Activated T-helper 17 cell treated with anti-CD3 and anti-CD28 coated beads, Interleukin-2, amount 50 U/mL, for 72 hours (primary cell): ENCODE measurements around the gene FRMD8. TPM values are rescaled to one million over a fixed set of nuclear protein-coding genes. Genes with fewer than 3 reads are reported as not detected.
A peak's percentile ranks its signal among the peaks of the same experiment; 100 is the strongest.

ENCODE experiments used
- ATAC-seq: fragments of 150-1000 bp; cut with Tn5 transposase; replicated peaks from 2 replicates; pipeline ENCODE4 v1.10.0; 2021; ENCODE audit warnings: mild to moderate bottlenecking, moderate library complexity
- H3K27ac Mint-ChIP-seq: one replicate; pipeline ENCODE4 v1.8.0; 2022; ENCODE audit warnings: mixed read lengths
- H3K27me3 Mint-ChIP-seq: one replicate; pipeline ENCODE4 v1.8.0; 2022; ENCODE audit warnings: mixed read lengths
- H3K36me3 Mint-ChIP-seq: one replicate; pipeline ENCODE4 v1.8.0; 2022; ENCODE audit warnings: low read depth, mild to moderate bottlenecking, mixed read lengths
- H3K4me1 Mint-ChIP-seq: one replicate; pipeline ENCODE4 v1.8.0; 2022; ENCODE audit warnings: mixed read lengths
- H3K4me3 Mint-ChIP-seq: one replicate; pipeline ENCODE4 v1.8.0; 2022; ENCODE audit warnings: mild to moderate bottlenecking, mixed read lengths
- H3K9me3 Mint-ChIP-seq: one replicate; pipeline ENCODE4 v1.8.0; 2022; ENCODE audit warnings: mixed read lengths
- total RNA-seq, 2 donors: library from RNA; stranded (reverse); gene quantifications; one replicate each; pipeline ENCODE4 v1.2.3, GENCODE V29; 2022

FRMD8 gene
- total RNA-seq, 2 donors from 2014 or later: 49.6 to 52.1 TPM

GRCh38 chr11:65419772-65420481 is 33.5 kb downstream of the FRMD8 start:
- Mint-ChIP-seq H3K4me3 (peak overlapping the region; percentile 99), H3K27ac (peak overlapping the region; percentile 100), H3K27me3 (no peaks in the 10 kb centered on the region), H3K36me3 (peaks cover 85% of the 10 kb centered on the region), H3K4me1 (peaks cover 32% of the 10 kb centered on the region), H3K9me3 (peaks cover 5% of the 10 kb centered on the region)
- peak; percentile 7 for ATAC-seq

- Mint-ChIP-seq H3K27ac (peak overlapping the region; percentile 100), H3K27me3 (no peaks in the 10 kb centered on the region), H3K36me3 (peaks cover 91% of the 10 kb centered on the region), H3K4me1 (peaks cover 37% of the 10 kb centered on the region), H3K9me3 (peaks cover 5% of the 10 kb centered on the region), H3K4me3 (peak overlapping the region; percentile 99)
- no peak for ATAC-seq
These were observed 34.1 kb downstream of the FRMD8 start for GRCh38 chr11:65420506-65420905.

- Mint-ChIP-seq H3K36me3 (peaks cover 98% of the 10 kb centered on the region), H3K27me3 (no peaks in the 10 kb centered on the region), H3K9me3 (peaks cover 5% of the 10 kb centered on the region), H3K4me3 (peak overlapping the region; percentile 99), H3K27ac (peak overlapping the region; percentile 100), H3K4me1 (peaks cover 35% of the 10 kb centered on the region)
- peak; percentile 45 for ATAC-seq
These were observed 34.7 kb downstream of the FRMD8 start for GRCh38 chr11:65420979-65421793.

GRCh38 chr11:65421794-65422632 is 35.6 kb downstream of the FRMD8 start:
- peaks cover 37% of the 10 kb centered on the region for H3K4me1 Mint-ChIP-seq
- H3K4me3 Mint-ChIP-seq: peak overlapping the region; percentile 99
- ATAC-seq: peak; percentile 8
- peak overlapping the region; percentile 100 for H3K27ac Mint-ChIP-seq
- H3K36me3 Mint-ChIP-seq: peaks cover 98% of the 10 kb centered on the region
- peaks cover 5% of the 10 kb centered on the region for H3K9me3 Mint-ChIP-seq
- H3K27me3 Mint-ChIP-seq: no peaks in the 10 kb centered on the region

- Mint-ChIP-seq H3K4me1 (peaks cover 41% of the 10 kb centered on the region), H3K4me3 (peak within 1 kb of the TSS; percentile 99), H3K27me3 (no peaks in the 10 kb centered on the region), H3K27ac (peak within 1 kb of the TSS; percentile 100), H3K9me3 (peaks cover 5% of the 10 kb centered on the region), H3K36me3 (peaks cover 98% of the 10 kb centered on the region)
- peak; percentile 9 for ATAC-seq
These were observed 36.4 kb downstream of the FRMD8 start, which contains the start of gene NEAT1 for GRCh38 chr11:65422633-65423515. Gene NEAT1, plus strand, starts transcription at chr11:65422798.

- H3K4me3 Mint-ChIP-seq: peak overlapping the region; percentile 99
- no peak for ATAC-seq
- peaks cover 46% of the 10 kb centered on the region for H3K4me1 Mint-ChIP-seq
- H3K27ac Mint-ChIP-seq: peak overlapping the region; percentile 100
- H3K36me3 Mint-ChIP-seq: peaks cover 100% of the 10 kb centered on the region
- peaks cover 5% of the 10 kb centered on the region for H3K9me3 Mint-ChIP-seq
- no peaks in the 10 kb centered on the region for H3K27me3 Mint-ChIP-seq
These were observed 37.2 kb downstream of the FRMD8 start for GRCh38 chr11:65423516-65424204.

GRCh38 chr11:65424205-65425104 is 38.0 kb downstream of the FRMD8 start:
- H3K4me1 Mint-ChIP-seq: peaks cover 48% of the 10 kb centered on the region
- H3K27ac Mint-ChIP-seq: peak overlapping the region; percentile 100
- H3K4me3 Mint-ChIP-seq: peak overlapping the region; percentile 99
- peaks cover 100% of the 10 kb centered on the region for H3K36me3 Mint-ChIP-seq
- H3K27me3 Mint-ChIP-seq: no peaks in the 10 kb centered on the region
- ATAC-seq: no peak
- peaks cover 5% of the 10 kb centered on the region for H3K9me3 Mint-ChIP-seq

GRCh38 chr11:65425105-65425970 is 38.9 kb downstream of the FRMD8 start:
- peak; percentile 27 for ATAC-seq
- Mint-ChIP-seq H3K27me3 (no peaks in the 10 kb centered on the region), H3K27ac (peak overlapping the region; percentile 100), H3K4me3 (peak overlapping the region; percentile 99), H3K36me3 (peaks cover 100% of the 10 kb centered on the region), H3K4me1 (peaks cover 56% of the 10 kb centered on the region), H3K9me3 (peaks cover 5% of the 10 kb centered on the region)

- Mint-ChIP-seq H3K27me3 (no peaks in the 10 kb centered on the region), H3K27ac (peak overlapping the region; percentile 100), H3K9me3 (peaks cover 5% of the 10 kb centered on the region), H3K4me1 (peaks cover 64% of the 10 kb centered on the region), H3K4me3 (peak overlapping the region; percentile 99), H3K36me3 (peaks cover 100% of the 10 kb centered on the region)
- peak; percentile 46 for ATAC-seq
These were observed 39.8 kb downstream of the FRMD8 start for GRCh38 chr11:65425971-65426838.

- H3K4me3 Mint-ChIP-seq: peak overlapping the region; percentile 99
- H3K27me3 Mint-ChIP-seq: no peaks in the 10 kb centered on the region
- peaks cover 5% of the 10 kb centered on the region for H3K9me3 Mint-ChIP-seq
- peaks cover 100% of the 10 kb centered on the region for H3K36me3 Mint-ChIP-seq
- H3K4me1 Mint-ChIP-seq: peaks cover 72% of the 10 kb centered on the region
- peak overlapping the region; percentile 100 for H3K27ac Mint-ChIP-seq
- ATAC-seq: peak; percentile 5
These were observed 40.6 kb downstream of the FRMD8 start for GRCh38 chr11:65426839-65427690.
